ENCODE data around the gene ECHDC3.

Gene ECHDC3

GRCh38 chr10:11740907-11741306 lies 1.3 kb upstream of the ECHDC3 start:
- no peak for TF ChIP-seq CTCF (IDR thresholded peaks at IDR 0.05; ENCODE audit: extremely low read depth, insufficient read depth, missing control alignments)
- in situ Hi-C loops (cut with MboI; ENCODE audit: low pct_unique_long_range_greater_than_20kb, low sequenced_read_pairs, unreplicated experiment): no loop called here
- DNase-seq (ENCODE audit: low spot score): no peak

- in situ Hi-C loops (cut with MboI; ENCODE audit: low pct_unique_long_range_greater_than_20kb, low sequenced_read_pairs, unreplicated experiment): no loop called here
- TF ChIP-seq CTCF (IDR thresholded peaks at IDR 0.05; ENCODE audit: extremely low read depth, insufficient read depth, missing control alignments): no peak
- DNase-seq (ENCODE audit: low spot score): no peak
These were observed 574 bp upstream of the ECHDC3 start for GRCh38 chr10:11741608-11742007.

- TF ChIP-seq CTCF (IDR thresholded peaks at IDR 0.05; ENCODE audit: extremely low read depth, insufficient read depth, missing control alignments): no peak
- DNase-seq (ENCODE audit: low spot score): no peak
- in situ Hi-C loops (cut with MboI; ENCODE audit: low pct_unique_long_range_greater_than_20kb, low sequenced_read_pairs, unreplicated experiment): no loop called here
These were observed 657 bp downstream of the ECHDC3 start for GRCh38 chr10:11742779-11743298.

- TF ChIP-seq CTCF (IDR thresholded peaks at IDR 0.05; ENCODE audit: extremely low read depth, insufficient read depth, missing control alignments): no peak
- in situ Hi-C loops (cut with MboI; ENCODE audit: low pct_unique_long_range_greater_than_20kb, low sequenced_read_pairs, unreplicated experiment): no loop called here
These were observed 1.5 kb downstream of the ECHDC3 start for GRCh38 chr10:11743461-11744338.

GRCh38 chr10:11745045-11745444 lies 2.9 kb downstream of the ECHDC3 start:
- no peak for TF ChIP-seq CTCF (IDR thresholded peaks at IDR 0.05; ENCODE audit: extremely low read depth, insufficient read depth, missing control alignments)
- DNase-seq (ENCODE audit: low spot score): no peak
- in situ Hi-C loops (cut with MboI; ENCODE audit: low pct_unique_long_range_greater_than_20kb, low sequenced_read_pairs, unreplicated experiment): no loop called here

More at GRCh38 chr10:11743461-11744338, 1.5 kb downstream of the ECHDC3 start:
- DNase-seq (ENCODE audit: low spot score): no peak

- in situ Hi-C loops (cut with MboI; ENCODE audit: low pct_unique_long_range_greater_than_20kb, low sequenced_read_pairs, unreplicated experiment): no loop called here
- no peak for DNase-seq (ENCODE audit: low spot score)
- TF ChIP-seq CTCF (IDR thresholded peaks at IDR 0.05; ENCODE audit: extremely low read depth, insufficient read depth, missing control alignments): no peak
These were observed 4.8 kb downstream of the ECHDC3 start for GRCh38 chr10:11746883-11747539.

All from GM13977 (cell line).